GM23338 (cell line): ENCODE results near the gene C5orf58. TPM values are rescaled to one million over a fixed set of nuclear protein-coding genes. Genes with fewer than 3 reads are reported as not detected.
"Not testable (repeated sequence)": the region's sequence is repeated elsewhere in the genome, so short reads cannot be mapped to it uniquely, and the experiment has no call there.

Experiments
- ATAC-seq: fragments of 200-7000 bp; cut with Tn5 transposase; 3 replicates; pipeline ENCODE4 v1.9.1; 2020
- DNase-seq: peaks from one replicate; pipeline ENCODE4 v3.0.0-alpha.2; 2015; ENCODE audit warnings: low spot score
- H2AFZ ChIP-seq: fragments of 200-600 bp; sonication (generic); 2 replicates; pipeline ENCODE4 v1.8.0; 2016; ENCODE audit warnings: antibody characterized with exemption, mild to moderate bottlenecking, moderate library complexity
- H3F3A ChIP-seq: fragments of 200-600 bp; sonication (generic); replicated peaks from 2 replicates; pipeline ENCODE4 v1.8.0; 2017; ENCODE audit warnings: antibody characterized with exemption, mixed run types, low read depth
- H3K27ac ChIP-seq: fragments of 200-600 bp; sonication (generic); 2 replicates; pipeline ENCODE4 v1.6.1; 2016; ENCODE audit warnings: low read depth
- H3K27me3 ChIP-seq: fragments of 200-600 bp; sonication (generic); 2 replicates; pipeline ENCODE4 v1.8.0; 2016; ENCODE audit warnings: mild to moderate bottlenecking, mixed run types, moderate library complexity; ENCODE audit not compliant: insufficient read depth
- H3K36me3 ChIP-seq: fragments of 200-600 bp; sonication (generic); 2 replicates; pipeline ENCODE4 v1.8.0; 2016; ENCODE audit warnings: mild to moderate bottlenecking; ENCODE audit not compliant: insufficient read depth
- H3K4me1 ChIP-seq: fragments of 200-600 bp; sonication (generic); 2 replicates; pipeline ENCODE4 v1.8.0; 2016; ENCODE audit warnings: mild to moderate bottlenecking, moderate library complexity; ENCODE audit not compliant: insufficient read depth
- H3K4me2 ChIP-seq: fragments of 200-600 bp; sonication (generic); 2 replicates; pipeline ENCODE4 v1.7.1; 2017; ENCODE audit warnings: mixed run types
- H3K4me3 ChIP-seq: fragments of 200-600 bp; sonication (generic); 2 replicates; pipeline ENCODE4 v1.6.1; 2016; ENCODE audit warnings: mixed run types
- H3K79me2 ChIP-seq: fragments of 200-600 bp; sonication (generic); replicated peaks from 2 replicates; pipeline ENCODE4 v1.8.0; 2017; ENCODE audit warnings: mild to moderate bottlenecking; ENCODE audit not compliant: insufficient read depth
- H3K9me2 ChIP-seq: fragments of 200-600 bp; sonication (generic); 2 replicates; pipeline ENCODE4 v1.8.0; 2017; ENCODE audit not compliant: insufficient read depth
- H4K20me1 ChIP-seq: fragments of 200-600 bp; sonication (generic); replicated peaks from 2 replicates; pipeline ENCODE4 v1.8.0; 2017; ENCODE audit warnings: mild to moderate bottlenecking; ENCODE audit not compliant: insufficient read depth
- H3K27ac Mint-ChIP-seq: 2 replicates; pipeline ENCODE4 v1.8.0; 2020; ENCODE audit warnings: inconsistent platforms, mild to moderate bottlenecking, moderate library complexity, mixed read lengths
- H3K27me3 Mint-ChIP-seq: 3 replicates; pipeline ENCODE4 v1.8.0; 2022; ENCODE audit warnings: low read depth, mild to moderate bottlenecking, moderate library complexity, mixed read lengths, inconsistent platforms; ENCODE audit not compliant: insufficient read depth, poor library complexity
- H3K36me3 Mint-ChIP-seq: 3 replicates; pipeline ENCODE4 v1.8.0; 2021; ENCODE audit warnings: low read depth, mild to moderate bottlenecking, inconsistent platforms, moderate library complexity, mixed read lengths
- H3K4me1 Mint-ChIP-seq: 3 replicates; pipeline ENCODE4 v1.8.0; 2020; ENCODE audit warnings: mild to moderate bottlenecking, inconsistent platforms, mixed read lengths
- H3K4me3 Mint-ChIP-seq: 3 replicates; pipeline ENCODE4 v1.8.0; 2021; ENCODE audit warnings: moderate library complexity, mild to moderate bottlenecking, inconsistent platforms, mixed read lengths
- H3K9me3 Mint-ChIP-seq: 3 replicates; pipeline ENCODE4 v1.8.0; 2020; ENCODE audit warnings: moderate library complexity, mild to moderate bottlenecking, inconsistent platforms, mixed read lengths
- CREB1 ChIP-seq: fragments of 250-450 bp; sonication (Bioruptor Pico); IDR thresholded peaks from 2 replicates; pipeline ENCODE4 v1.5.0; 2020; ENCODE audit warnings: low read depth, mild to moderate bottlenecking, moderate library complexity
- ZNF462 ChIP-seq: fragments of 250-450 bp; sonication (Bioruptor Pico); IDR thresholded peaks from 2 replicates; pipeline ENCODE4 v1.5.0; 2020; ENCODE audit warnings: mild to moderate bottlenecking, moderate library complexity
- polyA plus RNA-seq: library from polyadenylated mRNA; unstranded; fragments of >200 nt; fragmentation: Nextera tagmentation; extraction: Ambion mirVana; gene quantifications from 2 replicates; pipeline ENCODE4 v1.2.1, GENCODE V29; 2016
- total RNA-seq: library from RNA; depleted of rRNA; stranded (reverse); fragments of >200 nt; shearing (Covaris generic); gene quantifications from 2 replicates; pipeline ENCODE4 v1.2.3, GENCODE V29; 2014

The C5orf58 gene
- total and polyA plus RNA-seq, 2 experiments from 2014 or later: 1.0 to 9.1 TPM

GRCh38 chr5:170248172-170248930 lies 15.6 kb downstream of the C5orf58 start:
- Histone ChIP-seq H3K79me2 (no peaks in the 10 kb centered on the region), H3K9me2 (peaks cover 9% of the 10 kb centered on the region; the same call in 1 of the 2 replicates), H3K4me3 (no peak overlapping the region), H4K20me1 (no peaks in the 10 kb centered on the region), H2AFZ (no peak overlapping the region), H3F3A (no peaks in the 10 kb centered on the region), H3K27ac (no peak overlapping the region), H3K4me2 (no peak overlapping the region), H3K36me3 (no peaks in the 10 kb centered on the region), H3K27me3 (no peaks in the 10 kb centered on the region), H3K4me1 (peaks cover 33% of the 10 kb centered on the region)
- ATAC-seq: no peak
- Mint-ChIP-seq H3K27ac (no peak overlapping the region), H3K27me3 (peaks cover 4% of the 10 kb centered on the region), H3K9me3 (peaks cover 14% of the 10 kb centered on the region; the same call in 2 of the 3 replicates), H3K4me3 (no peak overlapping the region), H3K36me3 (peaks cover 12% of the 10 kb centered on the region; the same call in 2 of the 3 replicates), H3K4me1 (peaks cover 42% of the 10 kb centered on the region)
- no peak for TF ChIP-seq CREB1
- no peak for TF ChIP-seq ZNF462 (CRISPR knock-in tag)
- DNase-seq: no peak

GRCh38 chr5:170248931-170249227 lies 16.1 kb downstream of the C5orf58 start:
- H3K4me1 Mint-ChIP-seq: peaks cover 47% of the 10 kb centered on the region
- H3K27ac ChIP-seq, H3F3A ChIP-seq, H2AFZ ChIP-seq, H3K27me3 ChIP-seq, H3K36me3 ChIP-seq, H3K9me2 ChIP-seq, H3K4me3 ChIP-seq, DNase-seq, H3K27me3 Mint-ChIP-seq, H3K4me3 Mint-ChIP-seq, H4K20me1 ChIP-seq, ATAC-seq, H3K4me2 ChIP-seq, H3K27ac Mint-ChIP-seq, H3K79me2 ChIP-seq: not testable (repeated sequence)
- peaks cover 14% of the 10 kb centered on the region; the same call in 2 of the 3 replicates for H3K9me3 Mint-ChIP-seq
- peaks cover 12% of the 10 kb centered on the region; the same call in 2 of the 3 replicates for H3K36me3 Mint-ChIP-seq
- H3K4me1 ChIP-seq: peaks cover 39% of the 10 kb centered on the region
